H9 (cell line): Measurements from ENCODE around the gene TMEM151A. TPM values are rescaled to one million over a fixed set of nuclear protein-coding genes. Genes with fewer than 3 reads are reported as not detected.

ENCODE experiments used
- DNase-seq: peaks from one replicate; pipeline ENCODE4 v3.0.0-alpha.2; 2017
- H2AFZ ChIP-seq: one replicate; pipeline ENCODE4 v1.6.1; 2013; ENCODE audit warnings: mild to moderate bottlenecking, low read length, control low read depth, moderate library complexity
- H2AK5ac ChIP-seq: 2 replicates; pipeline ENCODE4 v1.6.1; 2013; ENCODE audit warnings: low read length, control low read depth, mixed read lengths; ENCODE audit not compliant: insufficient read length
- H2BK120ac ChIP-seq: one replicate; pipeline ENCODE4 v1.6.1; 2013; ENCODE audit warnings: low read depth, mild to moderate bottlenecking, low read length, control low read depth, inconsistent platforms; ENCODE audit not compliant: poor library complexity, severe bottlenecking
- H2BK12ac ChIP-seq: 2 replicates; pipeline ENCODE4 v1.6.1; 2013; ENCODE audit warnings: low read length, control low read depth, mixed read lengths, low read depth; ENCODE audit not compliant: insufficient read length
- H2BK15ac ChIP-seq: 2 replicates; pipeline ENCODE4 v1.6.1; 2013; ENCODE audit warnings: low read depth, low read length, control low read depth
- H2BK20ac ChIP-seq: one replicate; pipeline ENCODE4 v1.6.1; 2013; ENCODE audit warnings: low read depth, mild to moderate bottlenecking, low read length, control low read depth, inconsistent platforms; ENCODE audit not compliant: poor library complexity, severe bottlenecking
- H2BK5ac ChIP-seq: 2 replicates; pipeline ENCODE4 v1.6.1; 2013; ENCODE audit warnings: low read length, control low read depth, mixed read lengths; ENCODE audit not compliant: insufficient read length
- H3K14ac ChIP-seq: 2 replicates; pipeline ENCODE4 v1.6.1; 2013; ENCODE audit warnings: low read length, control low read depth; ENCODE audit not compliant: insufficient read depth
- H3K18ac ChIP-seq: 2 replicates; pipeline ENCODE4 v1.6.1; 2013; ENCODE audit warnings: low read depth, mild to moderate bottlenecking, mixed read lengths, low read length, control low read depth; ENCODE audit not compliant: insufficient read length
- H3K23ac ChIP-seq: 2 replicates; pipeline ENCODE4 v1.6.1; 2013; ENCODE audit warnings: low read length, control low read depth, mixed read lengths, low read depth; ENCODE audit not compliant: insufficient read length
- H3K23me2 ChIP-seq: 2 replicates; pipeline ENCODE4 v1.6.1; 2013; ENCODE audit warnings: low read depth, mild to moderate bottlenecking, mixed read lengths, low read length, control low read depth; ENCODE audit not compliant: insufficient read length, poor library complexity, severe bottlenecking
- H3K27ac ChIP-seq: 2 replicates; pipeline ENCODE4 v1.5.1; 2013; ENCODE audit warnings: low read length, control low read depth, mixed read lengths, low read depth; ENCODE audit not compliant: insufficient read length
- H3K27me3 ChIP-seq: 2 replicates; pipeline ENCODE4 v1.6.1; 2013; ENCODE audit warnings: low read length, control low read depth, inconsistent platforms; ENCODE audit not compliant: insufficient read depth
- H3K4ac ChIP-seq: 2 replicates; pipeline ENCODE4 v1.6.1; 2013; ENCODE audit warnings: low read depth, mild to moderate bottlenecking, control low read depth, inconsistent platforms, low read length, moderate library complexity
- H3K4me1 ChIP-seq: 2 replicates; pipeline ENCODE4 v1.6.1; 2013; ENCODE audit warnings: low read length, control low read depth, inconsistent platforms; ENCODE audit not compliant: insufficient read depth
- H3K4me2 ChIP-seq: 2 replicates; pipeline ENCODE4 v1.6.1; 2013; ENCODE audit warnings: low read length, control low read depth, mixed read lengths; ENCODE audit not compliant: insufficient read length, insufficient read depth
- H3K56ac ChIP-seq: 2 replicates; pipeline ENCODE4 v1.6.1; 2013; ENCODE audit warnings: low read depth, mild to moderate bottlenecking, mixed read lengths, low read length, control low read depth; ENCODE audit not compliant: insufficient read length
- H3K79me1 ChIP-seq: 2 replicates; pipeline ENCODE4 v1.6.1; 2013; ENCODE audit warnings: low read depth, mild to moderate bottlenecking, moderate library complexity, low read length, control low read depth, inconsistent platforms; ENCODE audit not compliant: insufficient read depth, poor library complexity, severe bottlenecking
- H3K79me2 ChIP-seq: 2 replicates; pipeline ENCODE4 v1.6.1; 2013; ENCODE audit warnings: low read length, control low read depth, inconsistent platforms; ENCODE audit not compliant: insufficient read depth
- H3K9ac ChIP-seq: 2 replicates; pipeline ENCODE4 v1.6.1; 2013; ENCODE audit warnings: low read length, control low read depth, mixed read lengths; ENCODE audit not compliant: insufficient read length; ENCODE audit errors: extremely low read depth
- H3K9me3 ChIP-seq: one replicate; pipeline ENCODE4 v1.6.1; 2013; ENCODE audit warnings: low read depth, low read length, inconsistent platforms; ENCODE audit not compliant: control insufficient read depth
- H3T11ph ChIP-seq: one replicate; pipeline ENCODE4 v1.6.1; 2013; ENCODE audit warnings: mild to moderate bottlenecking, low read length, control low read depth, inconsistent platforms
- H4K20me1 ChIP-seq: one replicate; pipeline ENCODE4 v1.6.1; 2013; ENCODE audit not compliant: control insufficient read depth, insufficient read length, insufficient read depth
- H4K5ac ChIP-seq: 2 replicates; pipeline ENCODE4 v1.6.1; 2013; ENCODE audit warnings: low read depth, mild to moderate bottlenecking, mixed read lengths, low read length, control low read depth; ENCODE audit not compliant: insufficient read length
- H4K8ac ChIP-seq: replicated peaks from 2 replicates; pipeline ENCODE4 v1.6.1; 2013; ENCODE audit warnings: low read length, control low read depth, mixed read lengths, low read depth; ENCODE audit not compliant: insufficient read length
- H4K91ac ChIP-seq: 2 replicates; pipeline ENCODE4 v1.6.1; 2013; ENCODE audit warnings: low read depth, mild to moderate bottlenecking, moderate library complexity, mixed read lengths, low read length, control low read depth; ENCODE audit not compliant: insufficient read length
- H3K27ac Mint-ChIP-seq, 3 experiments: 2 replicates in 2 of 3; 3 replicates in 1 of 3; pipeline ENCODE4 v1.8.0; 2020 to 2021; ENCODE audit warnings: mixed read lengths in 3 of 3, mild to moderate bottlenecking in 1 of 3, moderate library complexity in 1 of 3
- H3K27me3 Mint-ChIP-seq: 2 replicates; pipeline ENCODE4 v1.8.0; 2021; ENCODE audit warnings: low read depth, mild to moderate bottlenecking, moderate library complexity, mixed read lengths
- H3K36me3 Mint-ChIP-seq, 3 experiments: 2 replicates in 2 of 3; 3 replicates in 1 of 3; pipeline ENCODE4 v1.8.0; 2020 to 2021; ENCODE audit warnings: low read depth in 3 of 3, mixed read lengths in 3 of 3; ENCODE audit not compliant: insufficient read depth in 1 of 3
- H3K4me1 Mint-ChIP-seq, 2 experiments: 2 replicates each; pipeline ENCODE4 v1.8.0; 2020; ENCODE audit warnings: mixed read lengths in 2 of 2
- H3K4me3 Mint-ChIP-seq, 2 experiments: 2 replicates in 1 of 2; 3 replicates in 1 of 2; pipeline ENCODE4 v1.8.0; 2020 to 2021; ENCODE audit warnings: mild to moderate bottlenecking in 2 of 2, mixed read lengths in 2 of 2, moderate library complexity in 1 of 2
- H3K9me3 Mint-ChIP-seq, 2 experiments: 2 replicates in 1 of 2; 3 replicates in 1 of 2; pipeline ENCODE4 v1.8.0; 2020; ENCODE audit warnings: mild to moderate bottlenecking in 2 of 2, mixed read lengths in 2 of 2, moderate library complexity in 1 of 2
- WGBS: extraction: QIAGEN DNeasy Blood & Tissue Kit; methylation state at CpG from one replicate; pipeline ENCODE4 v1.1.7; 2013; ENCODE audit warnings: missing lambda C conversion rate, low lambda C conversion rate, mixed read lengths; ENCODE audit not compliant: insufficient read length; ENCODE audit errors: extremely low coverage; 5-methylcytosine and 5-hydroxymethylcytosine counted together
- total RNA-seq: library from RNA; stranded (reverse); gene quantifications from 2 replicates; pipeline ENCODE4 v1.2.1, GENCODE V29; 2021
- TF ChIP-seq, protein P1 (sequence below): fragments of 200-600 bp; sonication (generic); conservative IDR thresholded peaks from 3 replicates; pipeline ENCODE4 v1.8.0; 2021; ENCODE audit warnings: antibody characterized with exemption, mild to moderate bottlenecking

Gene TMEM151A
- total RNA-seq, 1 experiment from 2014 or later: 1.2 TPM

DNA sequence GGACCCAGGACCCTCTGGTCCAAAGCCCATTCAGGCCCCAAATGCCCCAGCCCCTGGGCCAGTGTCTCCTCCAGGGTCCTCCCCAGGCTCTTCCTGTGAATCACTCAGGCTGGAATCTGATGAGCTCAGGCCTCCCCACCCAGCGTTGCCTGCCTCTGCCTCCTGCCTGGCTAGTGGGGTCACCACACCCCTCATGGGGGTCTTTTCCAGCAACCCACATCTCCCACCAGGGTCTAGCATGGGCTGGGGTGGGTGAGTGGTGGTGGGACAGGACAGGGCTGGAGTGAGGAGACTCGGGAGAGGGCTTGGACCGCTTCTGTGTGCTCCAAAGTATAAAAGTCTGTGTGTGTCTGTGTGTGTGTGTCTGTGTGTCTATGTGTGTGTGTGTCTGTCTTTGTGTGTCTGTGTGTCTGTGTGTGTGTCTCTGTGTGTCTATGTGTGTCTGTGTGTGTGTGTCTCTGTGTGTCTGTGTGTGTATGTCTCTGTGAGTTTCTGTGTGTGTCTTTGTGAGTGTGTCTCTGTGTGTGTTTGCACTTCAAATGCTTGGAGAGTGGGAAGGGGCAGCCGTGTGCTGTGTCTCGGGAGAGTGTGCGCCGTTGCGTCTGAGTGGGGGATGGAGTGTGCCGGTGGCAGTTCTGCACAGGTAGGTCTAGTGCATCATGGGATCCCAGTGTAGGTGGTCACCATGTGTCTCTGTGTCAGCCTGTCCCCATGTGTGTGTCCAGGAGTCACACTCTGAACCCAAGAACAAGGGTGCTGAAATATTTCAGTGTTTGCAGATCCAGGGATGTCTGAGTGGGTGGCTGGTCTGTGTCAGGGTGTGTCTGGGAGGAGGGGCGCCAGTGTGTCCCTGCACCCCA, 35.7 kb downstream of the TMEM151A start:
- H2BK20ac ChIP-seq: no peak overlapping the region
- H3K23ac ChIP-seq: no peak overlapping the region
- H3K4me2 ChIP-seq: no peak overlapping the region
- no peak overlapping the region for H3K18ac ChIP-seq
- no peak overlapping the region for H3K14ac ChIP-seq
- Mint-ChIP-seq H3K27me3 (peaks cover 10% of the 10 kb centered on the region), H3K4me1 (peaks cover 9 to 20% of the 10 kb centered on the region in 2 experiments), H3K27ac (no peak overlapping the region; a peak in 1 of 7 replicates), H3K9me3 (no peaks in the 10 kb centered on the region), H3K4me3 (peak overlapping the region in 1 of 2 experiments; percentile 10; a peak in 2 of 5 replicates), H3K36me3 (no peaks in the 10 kb centered on the region; a peak in 1 of 7 replicates)
- H3K56ac ChIP-seq: no peak overlapping the region
- no peak overlapping the region for H2BK12ac ChIP-seq
- no peak overlapping the region for H3K27ac ChIP-seq
- no peak overlapping the region for H2AFZ ChIP-seq
- H3K4ac ChIP-seq: no peak overlapping the region
- H4K20me1 ChIP-seq: no peaks in the 10 kb centered on the region
- DNase-seq: no peak
- no peak overlapping the region for H2BK5ac ChIP-seq
- H3K4me1 ChIP-seq: 0 out of 2 replicates have a peak, but pooled peaks cover 3% of the 10 kb centered on the region
- H4K5ac ChIP-seq: no peak overlapping the region
- H3T11ph ChIP-seq: no peak overlapping the region
- no peak overlapping the region for H4K8ac ChIP-seq
- H2BK15ac ChIP-seq: no peak overlapping the region
- H4K91ac ChIP-seq: no peak overlapping the region
- no peak overlapping the region for H2AK5ac ChIP-seq
- H3K9ac ChIP-seq: no peak overlapping the region
- H3K9me3 ChIP-seq: no peaks in the 10 kb centered on the region
- H2BK120ac ChIP-seq: no peak overlapping the region
- TF ChIP-seq, protein P1, sequence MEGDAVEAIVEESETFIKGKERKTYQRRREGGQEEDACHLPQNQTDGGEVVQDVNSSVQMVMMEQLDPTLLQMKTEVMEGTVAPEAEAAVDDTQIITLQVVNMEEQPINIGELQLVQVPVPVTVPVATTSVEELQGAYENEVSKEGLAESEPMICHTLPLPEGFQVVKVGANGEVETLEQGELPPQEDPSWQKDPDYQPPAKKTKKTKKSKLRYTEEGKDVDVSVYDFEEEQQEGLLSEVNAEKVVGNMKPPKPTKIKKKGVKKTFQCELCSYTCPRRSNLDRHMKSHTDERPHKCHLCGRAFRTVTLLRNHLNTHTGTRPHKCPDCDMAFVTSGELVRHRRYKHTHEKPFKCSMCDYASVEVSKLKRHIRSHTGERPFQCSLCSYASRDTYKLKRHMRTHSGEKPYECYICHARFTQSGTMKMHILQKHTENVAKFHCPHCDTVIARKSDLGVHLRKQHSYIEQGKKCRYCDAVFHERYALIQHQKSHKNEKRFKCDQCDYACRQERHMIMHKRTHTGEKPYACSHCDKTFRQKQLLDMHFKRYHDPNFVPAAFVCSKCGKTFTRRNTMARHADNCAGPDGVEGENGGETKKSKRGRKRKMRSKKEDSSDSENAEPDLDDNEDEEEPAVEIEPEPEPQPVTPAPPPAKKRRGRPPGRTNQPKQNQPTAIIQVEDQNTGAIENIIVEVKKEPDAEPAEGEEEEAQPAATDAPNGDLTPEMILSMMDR: no peak
- H3K23me2 ChIP-seq: no peaks in the 10 kb centered on the region
- H3K79me1 ChIP-seq: no peaks in the 10 kb centered on the region
- no peaks in the 10 kb centered on the region for H3K79me2 ChIP-seq
- no peaks in the 10 kb centered on the region for H3K27me3 ChIP-seq
- no CpG with 5 or more reads among the region's 10 CpGs for WGBS
